Activated CD4-positive, alpha-beta T cell treated with anti-CD3 and anti-CD28 coated beads, Interleukin-2, Interleukin-6, amounts not matched to agents 100 ng/mL and 50 ng/mL, durations not matched to agents 16 hours and 8 hours (primary cell): ENCODE data around the gene ST3GAL4.
A peak's percentile ranks its signal among the peaks of the same experiment; 100 is the strongest.
"Not testable (repeated sequence)": the region's sequence is repeated elsewhere in the genome, so short reads cannot be mapped to it uniquely, and the experiment has no call there.

Experiments used
- DNase-seq: peaks from one replicate; pipeline ENCODE4 v3.0.0-alpha.2; 2020

ST3GAL4 gene

GRCh38 chr11:126331286-126331685 is 24.2 kb upstream of the ST3GAL4 start:
- DNase-seq, result no peak

GRCh38 chr11:126332221-126332711 is 23.2 kb upstream of the ST3GAL4 start:
- DNase-seq, result peak; percentile 23

DNA sequence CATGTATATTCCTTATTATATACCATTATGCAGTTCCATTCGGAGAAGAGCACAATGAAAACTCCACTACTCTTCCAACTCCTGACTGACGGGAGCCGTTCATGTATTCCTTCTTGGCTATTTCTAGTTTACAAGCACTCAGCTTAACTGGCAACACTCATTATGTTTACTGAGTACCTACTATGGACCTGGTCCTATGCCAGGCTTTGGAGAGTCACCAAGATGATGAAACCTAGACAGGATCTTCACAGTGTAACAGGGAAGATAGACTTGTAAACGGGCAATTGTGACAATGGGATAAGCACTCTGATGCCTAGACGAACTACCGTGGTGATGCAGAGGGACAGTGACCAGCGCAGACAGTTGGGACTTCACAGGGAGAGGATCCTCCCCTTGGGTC is 22.3 kb upstream of the ST3GAL4 start:
- no peak for DNase-seq

- no peak for DNase-seq
Observed at GRCh38 chr11:126334659-126335462, 20.6 kb upstream of the ST3GAL4 start.

GRCh38 chr11:126335463-126335760 is 20.1 kb upstream of the ST3GAL4 start:
- no peak for DNase-seq

DNA sequence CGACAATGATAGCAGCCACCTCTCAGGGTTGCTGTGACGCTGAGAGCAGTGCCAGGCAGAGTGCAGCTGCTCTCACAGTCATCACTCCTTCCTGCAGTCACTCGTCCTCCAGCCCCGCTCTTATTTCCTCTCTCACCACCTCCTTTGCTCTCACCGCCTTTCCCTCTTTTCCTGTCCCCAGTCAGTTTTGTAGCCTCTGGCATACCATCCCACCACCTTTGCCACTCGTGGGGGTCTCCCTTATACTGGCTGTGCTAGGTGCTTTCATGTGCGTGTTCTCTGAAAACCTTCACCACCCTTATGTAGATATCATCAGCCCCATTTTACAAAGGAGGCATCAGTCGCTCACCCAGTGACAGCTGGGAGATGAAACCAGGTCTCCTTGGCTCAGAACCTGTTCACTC is 19.3 kb upstream of the ST3GAL4 start:
- DNase-seq, result no peak

DNA sequence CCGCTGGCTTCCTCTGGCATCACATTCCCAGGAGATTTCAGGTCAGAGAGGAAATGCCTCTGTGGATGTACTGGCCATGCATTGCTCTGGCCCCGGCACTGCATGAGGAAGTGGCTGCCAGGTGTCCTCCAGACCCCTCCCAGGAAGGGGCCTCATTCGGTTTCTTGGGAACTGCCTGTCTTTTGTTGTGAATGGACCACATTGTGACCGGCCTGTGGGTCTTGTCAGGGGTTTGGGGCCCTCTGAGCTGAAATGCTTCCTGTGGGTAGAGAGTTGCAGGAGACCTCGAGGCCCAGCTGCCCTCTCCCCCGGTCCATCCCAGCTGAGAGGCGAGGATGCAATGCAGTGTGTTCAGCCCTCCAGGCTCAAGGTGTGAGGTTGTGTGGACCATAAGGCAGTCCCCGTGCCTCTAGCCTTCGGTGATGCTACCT is 18.8 kb upstream of the ST3GAL4 start:
- no peak for DNase-seq

- no peak for DNase-seq
Observed at GRCh38 chr11:126337126-126337473, 18.4 kb upstream of the ST3GAL4 start.

GRCh38 chr11:126337474-126338241 is 17.8 kb upstream of the ST3GAL4 start:
- no peak for DNase-seq

DNA sequence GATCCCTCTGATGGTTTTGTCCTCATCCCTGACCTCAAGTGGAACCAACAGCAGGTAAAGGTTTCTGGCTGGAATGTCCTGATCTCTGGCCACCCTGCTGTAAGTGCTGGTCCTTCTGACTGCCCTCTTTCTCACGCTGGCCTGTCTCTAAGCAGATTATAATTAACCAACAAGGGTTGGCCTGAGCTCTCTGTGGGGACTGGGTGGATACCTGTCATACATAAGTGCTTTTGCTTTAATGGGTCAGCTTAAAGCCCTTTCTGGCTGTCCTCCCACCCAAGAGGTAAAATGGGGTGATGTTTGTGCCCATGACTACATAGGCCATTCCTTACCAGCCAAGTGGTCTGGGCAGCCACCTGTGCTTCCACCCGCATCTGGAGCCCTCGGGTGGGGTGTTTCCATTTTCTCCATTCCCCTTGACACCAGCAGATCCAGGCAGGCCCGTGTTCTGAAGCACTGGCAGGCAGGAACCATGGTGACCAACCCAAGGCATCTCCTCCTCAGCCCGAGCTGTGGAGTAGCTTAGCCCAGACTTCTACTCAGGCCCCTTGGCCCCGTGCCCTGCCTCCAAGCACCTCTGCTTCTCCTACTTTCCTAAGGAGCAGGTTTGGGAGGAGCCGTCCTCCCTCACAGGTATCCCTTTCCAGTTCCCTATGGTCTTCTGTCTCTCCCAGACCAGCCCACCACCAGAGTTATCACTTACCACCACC is 17.0 kb upstream of the ST3GAL4 start:
- no peak for DNase-seq

GRCh38 chr11:126339073-126339862 is 16.2 kb upstream of the ST3GAL4 start:
- no peak for DNase-seq

DNA sequence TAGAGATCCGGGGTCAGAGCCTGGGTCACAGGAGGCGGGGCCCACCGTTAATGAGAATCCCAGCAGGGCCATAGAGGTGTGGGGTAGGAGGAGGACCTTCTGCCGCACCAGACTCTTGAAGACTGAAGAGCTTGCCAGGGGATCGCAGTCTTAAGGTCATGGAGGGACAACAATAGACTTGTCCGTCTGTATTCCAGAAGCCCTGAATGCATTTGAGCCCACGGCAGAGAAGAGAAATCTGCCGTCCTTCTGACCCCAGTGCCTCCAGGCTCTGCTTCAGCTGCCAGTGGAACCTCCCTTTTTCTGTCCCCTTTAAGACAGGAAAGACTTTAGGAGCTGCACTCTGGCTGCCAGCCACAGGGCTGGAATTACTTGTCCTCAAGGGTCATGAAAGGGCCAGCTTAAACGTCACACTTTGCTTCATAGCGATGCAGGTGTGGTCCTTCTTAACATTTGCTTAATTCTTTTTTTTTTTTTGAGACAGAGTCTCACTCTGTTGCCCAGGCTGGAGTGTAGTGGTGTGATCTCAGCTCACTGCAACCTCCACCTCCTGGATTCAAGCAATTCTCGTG is 15.5 kb upstream of the ST3GAL4 start:
- no peak for DNase-seq

DNA sequence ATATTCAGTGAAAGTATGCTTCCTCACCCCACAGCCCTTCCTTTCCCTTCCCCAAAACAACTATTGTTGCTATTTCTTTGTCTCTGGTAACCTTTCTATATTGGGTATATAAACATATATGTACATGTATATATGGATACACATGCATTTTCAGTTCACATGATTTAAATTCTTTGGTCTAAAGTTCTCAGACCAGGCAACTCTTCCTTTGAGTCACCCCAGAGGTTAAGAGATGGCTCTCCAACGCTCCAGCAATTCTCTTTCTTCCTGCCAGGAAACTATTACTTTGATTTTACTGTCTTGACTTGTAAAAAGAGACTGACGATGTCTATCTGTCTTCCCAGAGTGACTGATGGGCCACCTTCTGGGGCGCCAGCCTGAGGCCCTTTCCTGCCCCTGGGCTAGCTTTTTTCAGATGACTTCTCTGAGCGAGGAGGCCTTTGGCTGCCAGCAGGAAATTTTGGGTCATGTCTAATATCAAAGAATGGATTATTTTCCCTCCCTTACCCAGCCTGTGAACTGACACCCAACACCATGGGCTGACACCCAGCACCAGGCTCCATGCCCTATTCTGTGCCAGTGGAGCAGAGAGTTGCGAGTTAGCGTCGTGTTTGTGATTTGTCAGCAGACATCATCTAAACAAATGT is 14.4 kb upstream of the ST3GAL4 start:
- DNase-seq, result no peak

- DNase-seq, result no peak
Observed at GRCh38 chr11:126341760-126342161, 13.7 kb upstream of the ST3GAL4 start.

- no peak for DNase-seq
Observed at GRCh38 chr11:126343051-126343450, 12.4 kb upstream of the ST3GAL4 start.

DNA sequence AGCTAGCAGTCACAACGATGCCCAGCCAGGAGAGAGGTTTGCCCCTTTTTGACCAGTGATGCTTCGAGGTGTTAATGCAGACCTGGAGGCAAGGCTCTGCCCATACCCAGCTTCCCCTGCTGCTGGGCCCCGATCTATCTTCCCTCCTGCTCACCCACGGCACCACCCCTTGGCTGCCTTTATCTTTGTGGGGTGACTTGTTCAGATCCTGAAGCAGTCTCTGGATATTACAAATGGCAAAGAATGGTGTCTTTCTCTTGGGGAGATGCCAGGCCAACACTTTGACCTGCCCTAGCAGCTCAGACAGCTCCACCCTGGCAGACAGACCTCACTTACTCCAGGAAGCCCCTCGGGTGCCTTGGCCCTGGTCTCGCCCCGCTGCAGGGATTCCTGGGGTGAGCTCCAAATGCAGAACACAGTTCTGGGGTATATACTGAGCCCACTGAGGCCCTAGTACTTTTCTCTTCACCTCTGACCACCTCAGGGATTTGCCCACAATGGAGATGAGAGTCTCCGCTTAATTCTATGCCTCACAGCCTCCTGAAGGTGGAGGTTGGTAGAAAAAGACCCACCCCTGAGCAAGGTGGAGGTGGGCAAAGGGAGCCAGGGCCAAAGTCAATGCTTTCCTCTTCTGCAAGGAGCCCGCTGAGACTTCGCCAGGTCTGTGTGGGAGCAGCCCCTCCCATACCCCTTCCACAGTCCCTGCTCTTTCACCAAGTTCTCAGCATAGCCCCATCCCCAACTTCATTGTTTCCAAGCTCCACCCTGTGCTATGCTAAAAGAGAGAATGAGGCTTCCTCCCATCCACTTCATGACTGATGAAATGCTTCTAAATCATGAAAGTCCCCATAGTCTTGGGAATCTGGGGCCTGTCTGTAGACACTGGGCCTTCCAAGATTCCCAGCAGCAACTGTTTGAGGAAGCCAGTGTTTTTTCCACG is 11.1 kb upstream of the ST3GAL4 start:
- DNase-seq, result no peak

DNA sequence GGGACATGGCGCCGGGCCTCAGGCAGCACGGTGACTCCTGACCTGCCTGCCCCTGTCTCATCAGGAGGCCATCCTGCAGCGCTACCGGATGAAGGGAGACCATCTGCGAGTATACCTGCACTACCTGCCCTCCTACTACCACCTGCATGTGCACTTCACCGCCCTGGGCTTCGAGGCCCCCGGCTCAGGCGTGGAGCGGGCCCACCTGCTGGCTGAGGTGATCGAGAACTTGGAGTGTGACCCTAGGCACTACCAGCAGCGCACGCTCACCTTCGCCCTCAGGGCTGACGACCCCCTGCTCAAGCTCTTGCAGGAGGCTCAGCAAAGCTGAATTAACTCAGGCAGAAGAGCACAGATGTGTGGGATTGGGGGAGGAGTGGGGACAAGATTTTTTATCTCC is 10.2 kb upstream of the ST3GAL4 start:
- DNase-seq, result no peak

GRCh38 chr11:126345759-126346585 is 9.5 kb upstream of the ST3GAL4 start:
- peak; percentile 28 for DNase-seq

DNA sequence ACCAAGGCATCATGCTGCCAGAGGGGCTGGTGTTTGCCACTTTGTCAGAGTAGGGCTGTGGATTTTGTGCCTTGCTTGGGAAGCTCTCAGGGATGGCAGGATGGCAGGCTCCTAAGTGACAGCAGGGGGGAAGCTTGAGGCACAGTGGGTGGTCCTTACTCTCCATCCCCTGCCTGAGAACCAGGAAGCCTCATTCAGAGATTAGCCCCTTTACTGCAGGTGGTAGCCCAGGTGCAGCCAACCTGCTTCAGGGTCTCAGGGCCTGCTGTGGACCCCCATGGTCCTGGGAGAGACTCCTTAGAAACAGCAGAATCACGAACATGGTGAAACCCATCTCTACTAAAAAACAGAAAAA is 8.9 kb upstream of the ST3GAL4 start:
- DNase-seq, result no peak

DNA sequence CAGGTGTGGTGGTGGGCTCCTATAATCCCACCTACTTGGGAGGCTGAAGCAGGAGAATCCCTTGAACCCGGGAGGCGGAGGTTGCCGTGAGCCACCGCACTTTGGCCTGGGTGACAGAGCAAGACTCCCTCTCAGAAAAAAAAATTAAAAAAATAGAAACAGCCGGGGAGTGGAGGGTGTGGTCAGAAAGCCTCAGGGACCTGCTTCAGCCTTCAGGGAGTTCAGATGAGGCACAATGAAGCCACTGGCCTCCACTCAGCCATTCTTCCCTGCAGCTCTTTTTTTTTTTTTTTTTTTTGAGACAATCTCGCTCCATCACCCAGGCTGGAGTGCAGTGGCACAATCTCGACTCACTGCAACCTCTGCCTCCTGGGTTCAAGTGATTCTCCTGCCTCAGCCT is 8.5 kb upstream of the ST3GAL4 start:
- not testable (repeated sequence) for DNase-seq
